ENCODE data around the gene P4HA2.

P4HA2 gene

DNA sequence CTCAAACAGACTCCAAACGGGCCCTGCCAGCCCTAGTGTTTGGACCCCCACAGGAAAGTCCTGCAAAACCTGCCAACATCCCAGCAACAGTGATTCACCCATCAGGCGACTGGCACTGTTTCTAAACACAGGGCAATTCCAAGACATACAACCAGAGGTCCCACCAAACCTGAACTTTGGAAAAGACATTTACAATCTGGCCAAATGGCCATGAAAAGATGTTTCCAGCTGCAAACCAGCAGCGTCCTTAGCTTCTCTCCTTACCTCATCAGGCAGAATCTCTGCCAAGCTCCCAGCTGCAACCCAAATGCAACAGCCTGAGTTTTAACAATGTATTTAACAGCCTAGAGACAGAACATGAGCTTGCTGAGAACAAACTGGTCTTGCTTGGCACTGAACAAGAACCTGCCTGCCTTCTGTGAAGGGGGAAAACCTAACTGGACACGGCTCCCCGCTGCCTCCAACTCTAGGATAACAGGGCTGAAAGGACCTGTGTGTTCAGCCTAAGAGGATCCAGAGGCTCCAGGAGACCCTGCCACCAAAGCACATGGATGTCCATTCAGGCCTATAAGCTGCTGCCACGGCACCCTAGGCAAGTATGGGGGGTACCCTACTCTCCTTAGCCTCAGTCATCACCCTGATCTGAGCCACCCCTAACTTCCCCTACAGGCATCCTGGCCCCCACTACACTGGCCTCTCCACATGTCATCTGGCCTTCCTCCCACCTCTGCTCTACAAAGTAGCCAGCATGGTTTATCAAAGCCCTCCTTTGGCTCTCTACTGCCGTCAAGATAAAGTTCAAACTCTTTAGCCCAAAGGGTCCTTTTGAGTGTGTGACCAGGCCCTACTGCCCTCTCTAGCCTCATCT, 5.6 kb downstream of the P4HA2 start (continued):
- no peak for TF ChIP-seq GLIS3 (CRISPR knock-in tag; IDR thresholded peaks at IDR 0.05)
- TF ChIP-seq PPARA (CRISPR knock-in tag; IDR thresholded peaks at IDR 0.05; ENCODE audit: borderline replicate concordance), result no peak
- TF ChIP-seq, protein P1, sequence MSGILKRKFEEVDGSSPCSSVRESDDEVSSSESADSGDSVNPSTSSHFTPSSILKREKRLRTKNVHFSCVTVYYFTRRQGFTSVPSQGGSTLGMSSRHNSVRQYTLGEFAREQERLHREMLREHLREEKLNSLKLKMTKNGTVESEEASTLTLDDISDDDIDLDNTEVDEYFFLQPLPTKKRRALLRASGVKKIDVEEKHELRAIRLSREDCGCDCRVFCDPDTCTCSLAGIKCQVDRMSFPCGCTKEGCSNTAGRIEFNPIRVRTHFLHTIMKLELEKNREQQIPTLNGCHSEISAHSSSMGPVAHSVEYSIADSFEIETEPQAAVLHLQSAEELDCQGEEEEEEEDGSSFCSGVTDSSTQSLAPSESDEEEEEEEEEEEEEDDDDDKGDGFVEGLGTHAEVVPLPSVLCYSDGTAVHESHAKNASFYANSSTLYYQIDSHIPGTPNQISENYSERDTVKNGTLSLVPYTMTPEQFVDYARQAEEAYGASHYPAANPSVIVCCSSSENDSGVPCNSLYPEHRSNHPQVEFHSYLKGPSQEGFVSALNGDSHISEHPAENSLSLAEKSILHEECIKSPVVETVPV (CRISPR knock-in tag; IDR thresholded peaks at IDR 0.05), result no peak
- no peak for TF ChIP-seq TOX (CRISPR knock-in tag; IDR thresholded peaks at IDR 0.05; ENCODE audit: borderline replicate concordance)
- TF ChIP-seq CSDC2 (CRISPR knock-in tag; IDR thresholded peaks at IDR 0.05), result no peak
- TF ChIP-seq ZNF565 (CRISPR knock-in tag; conservative IDR thresholded peaks at IDR 0.05; ENCODE audit: low read depth), result no peak
- TF ChIP-seq ZNF8 (CRISPR knock-in tag; IDR thresholded peaks at IDR 0.05), result no peak
- TF ChIP-seq ZC3H10 (CRISPR knock-in tag; IDR thresholded peaks at IDR 0.05), result no peak
- TF ChIP-seq, protein P2, sequence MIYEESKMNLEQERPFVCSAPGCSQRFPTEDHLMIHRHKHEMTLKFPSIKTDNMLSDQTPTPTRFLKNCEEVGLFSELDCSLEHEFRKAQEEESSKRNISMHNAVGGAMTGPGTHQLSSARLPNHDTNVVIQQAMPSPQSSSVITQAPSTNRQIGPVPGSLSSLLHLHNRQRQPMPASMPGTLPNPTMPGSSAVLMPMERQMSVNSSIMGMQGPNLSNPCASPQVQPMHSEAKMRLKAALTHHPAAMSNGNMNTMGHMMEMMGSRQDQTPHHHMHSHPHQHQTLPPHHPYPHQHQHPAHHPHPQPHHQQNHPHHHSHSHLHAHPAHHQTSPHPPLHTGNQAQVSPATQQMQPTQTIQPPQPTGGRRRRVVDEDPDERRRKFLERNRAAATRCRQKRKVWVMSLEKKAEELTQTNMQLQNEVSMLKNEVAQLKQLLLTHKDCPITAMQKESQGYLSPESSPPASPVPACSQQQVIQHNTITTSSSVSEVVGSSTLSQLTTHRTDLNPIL (CRISPR knock-in tag; IDR thresholded peaks at IDR 0.05; ENCODE audit: low read depth), result no peak

DNA sequence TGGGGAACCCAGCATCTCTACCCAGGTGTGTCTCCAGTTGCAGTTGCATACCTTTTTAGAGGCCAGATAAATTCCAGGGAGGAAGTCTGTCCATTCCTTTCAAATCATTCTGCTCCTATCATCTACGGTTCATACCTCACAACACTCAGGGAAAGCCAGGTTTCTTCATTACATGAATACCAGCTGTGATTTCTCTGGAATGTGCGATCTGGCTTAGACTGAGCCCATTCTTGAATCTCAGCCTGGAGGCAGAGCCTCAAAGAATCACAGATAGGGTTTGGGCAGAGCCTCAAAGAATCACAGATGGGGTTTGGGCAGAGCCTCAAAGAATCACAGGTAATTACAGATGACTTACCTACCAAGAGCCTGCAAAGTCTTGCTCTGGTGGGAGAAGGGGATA, 7.2 kb downstream of the P4HA2 start:
- TF ChIP-seq ZC3H10 (CRISPR knock-in tag; IDR thresholded peaks at IDR 0.05), result no peak
- TF ChIP-seq RARB (CRISPR knock-in tag; IDR thresholded peaks at IDR 0.05), result no peak
- TF ChIP-seq, protein P3, sequence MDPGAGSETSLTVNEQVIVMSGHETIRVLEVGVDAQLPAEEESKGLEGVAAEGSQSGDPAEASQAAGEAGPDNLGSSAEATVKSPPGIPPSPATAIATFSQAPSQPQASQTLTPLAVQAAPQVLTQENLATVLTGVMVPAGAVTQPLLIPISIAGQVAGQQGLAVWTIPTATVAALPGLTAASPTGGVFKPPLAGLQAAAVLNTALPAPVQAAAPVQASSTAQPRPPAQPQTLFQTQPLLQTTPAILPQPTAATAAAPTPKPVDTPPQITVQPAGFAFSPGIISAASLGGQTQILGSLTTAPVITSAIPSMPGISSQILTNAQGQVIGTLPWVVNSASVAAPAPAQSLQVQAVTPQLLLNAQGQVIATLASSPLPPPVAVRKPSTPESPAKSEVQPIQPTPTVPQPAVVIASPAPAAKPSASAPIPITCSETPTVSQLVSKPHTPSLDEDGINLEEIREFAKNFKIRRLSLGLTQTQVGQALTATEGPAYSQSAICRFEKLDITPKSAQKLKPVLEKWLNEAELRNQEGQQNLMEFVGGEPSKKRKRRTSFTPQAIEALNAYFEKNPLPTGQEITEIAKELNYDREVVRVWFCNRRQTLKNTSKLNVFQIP (CRISPR knock-in tag; IDR thresholded peaks at IDR 0.05; ENCODE audit: borderline replicate concordance, low read depth), result no peak
- no peak for TF ChIP-seq ZFP3 (CRISPR knock-in tag; IDR thresholded peaks at IDR 0.05)
- no peak for TF ChIP-seq ISL1 (CRISPR knock-in tag; IDR thresholded peaks at IDR 0.05)
- TF ChIP-seq SNAI2 (CRISPR knock-in tag; IDR thresholded peaks at IDR 0.05), result no peak
- TF ChIP-seq ZNF8 (CRISPR knock-in tag; IDR thresholded peaks at IDR 0.05), result no peak
- TF ChIP-seq TOX (CRISPR knock-in tag; IDR thresholded peaks at IDR 0.05; ENCODE audit: borderline replicate concordance), result no peak
- no peak for TF ChIP-seq TCF4 (CRISPR knock-in tag; IDR thresholded peaks at IDR 0.05; ENCODE audit: borderline replicate concordance)
- ATAC-seq, result no peak

DNA sequence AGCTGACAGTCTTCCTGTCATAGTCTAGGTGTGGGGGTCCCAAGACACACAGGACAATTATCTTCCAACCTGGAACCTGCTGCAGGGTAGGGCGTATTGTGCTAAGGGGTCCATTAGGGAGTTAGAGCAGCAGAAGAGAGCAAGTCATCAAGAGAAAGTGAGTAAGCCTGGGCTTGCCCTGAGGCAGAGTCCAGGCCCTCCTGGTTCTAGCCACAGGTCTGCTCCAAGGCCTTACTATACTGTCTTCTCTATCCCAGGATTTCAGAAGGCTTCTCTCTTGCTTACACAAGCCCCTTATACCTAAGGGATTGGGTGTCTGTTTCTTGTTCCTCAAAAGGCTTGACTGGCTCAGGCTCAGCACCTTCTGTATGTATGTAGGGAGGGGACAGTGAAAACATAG, 7.7 kb downstream of the P4HA2 start:
- no peak for TF ChIP-seq TCF4 (CRISPR knock-in tag; IDR thresholded peaks at IDR 0.05; ENCODE audit: borderline replicate concordance)
- no peak for ATAC-seq

DNA sequence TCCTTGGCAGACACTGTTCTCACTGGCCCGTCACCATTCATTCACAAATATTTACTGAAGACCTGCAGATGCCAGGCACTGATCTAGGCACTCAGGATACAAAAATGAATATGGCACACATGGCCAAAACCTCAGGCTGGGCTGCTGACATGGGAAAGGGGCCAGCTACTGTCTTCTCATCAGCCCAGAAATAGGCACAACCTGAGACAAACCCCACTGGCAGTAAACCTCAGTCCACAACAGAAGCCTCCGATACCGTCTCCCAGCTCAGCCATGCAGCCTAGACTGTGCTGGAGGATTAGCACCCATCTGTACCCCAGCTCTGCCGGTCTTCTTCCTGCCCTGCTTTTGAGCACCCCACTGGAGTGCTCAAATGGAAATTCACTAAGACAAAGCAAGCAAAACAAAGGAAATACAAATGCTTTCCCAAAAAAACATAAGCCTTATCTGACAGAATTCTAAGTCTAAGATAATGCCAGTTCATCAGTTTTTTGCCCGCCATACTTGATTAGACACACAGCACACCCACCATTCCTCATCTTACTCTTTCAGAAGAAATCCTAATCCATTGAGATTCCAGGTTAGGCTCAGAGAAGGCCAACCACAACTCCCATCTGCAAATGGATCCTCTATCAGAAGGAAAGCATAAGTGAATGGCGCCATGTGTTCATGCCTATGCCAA, 8.2 kb downstream of the P4HA2 start:
- no peak for ATAC-seq
- TF ChIP-seq TCF4 (CRISPR knock-in tag; IDR thresholded peaks at IDR 0.05; ENCODE audit: borderline replicate concordance), result no peak
- TF ChIP-seq BACH2 (CRISPR knock-in tag; IDR thresholded peaks at IDR 0.05; ENCODE audit: borderline replicate concordance), result no peak
- TF ChIP-seq, protein P3 (CRISPR knock-in tag; IDR thresholded peaks at IDR 0.05; ENCODE audit: borderline replicate concordance, low read depth), result no peak
- TF ChIP-seq ZFP3 (CRISPR knock-in tag; IDR thresholded peaks at IDR 0.05), result no peak
- TF ChIP-seq, protein P4, sequence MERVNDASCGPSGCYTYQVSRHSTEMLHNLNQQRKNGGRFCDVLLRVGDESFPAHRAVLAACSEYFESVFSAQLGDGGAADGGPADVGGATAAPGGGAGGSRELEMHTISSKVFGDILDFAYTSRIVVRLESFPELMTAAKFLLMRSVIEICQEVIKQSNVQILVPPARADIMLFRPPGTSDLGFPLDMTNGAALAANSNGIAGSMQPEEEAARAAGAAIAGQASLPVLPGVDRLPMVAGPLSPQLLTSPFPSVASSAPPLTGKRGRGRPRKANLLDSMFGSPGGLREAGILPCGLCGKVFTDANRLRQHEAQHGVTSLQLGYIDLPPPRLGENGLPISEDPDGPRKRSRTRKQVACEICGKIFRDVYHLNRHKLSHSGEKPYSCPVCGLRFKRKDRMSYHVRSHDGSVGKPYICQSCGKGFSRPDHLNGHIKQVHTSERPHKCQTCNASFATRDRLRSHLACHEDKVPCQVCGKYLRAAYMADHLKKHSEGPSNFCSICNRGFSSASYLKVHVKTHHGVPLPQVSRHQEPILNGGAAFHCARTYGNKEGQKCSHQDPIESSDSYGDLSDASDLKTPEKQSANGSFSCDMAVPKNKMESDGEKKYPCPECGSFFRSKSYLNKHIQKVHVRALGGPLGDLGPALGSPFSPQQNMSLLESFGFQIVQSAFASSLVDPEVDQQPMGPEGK (CRISPR knock-in tag; IDR thresholded peaks at IDR 0.05; ENCODE audit: borderline replicate concordance), result no peak
- no peak for TF ChIP-seq CSDC2 (CRISPR knock-in tag; IDR thresholded peaks at IDR 0.05)
- TF ChIP-seq RARB (CRISPR knock-in tag; IDR thresholded peaks at IDR 0.05), result no peak
- TF ChIP-seq ZNF70 (CRISPR knock-in tag; IDR thresholded peaks at IDR 0.05), result no peak
- TF ChIP-seq, protein P5, sequence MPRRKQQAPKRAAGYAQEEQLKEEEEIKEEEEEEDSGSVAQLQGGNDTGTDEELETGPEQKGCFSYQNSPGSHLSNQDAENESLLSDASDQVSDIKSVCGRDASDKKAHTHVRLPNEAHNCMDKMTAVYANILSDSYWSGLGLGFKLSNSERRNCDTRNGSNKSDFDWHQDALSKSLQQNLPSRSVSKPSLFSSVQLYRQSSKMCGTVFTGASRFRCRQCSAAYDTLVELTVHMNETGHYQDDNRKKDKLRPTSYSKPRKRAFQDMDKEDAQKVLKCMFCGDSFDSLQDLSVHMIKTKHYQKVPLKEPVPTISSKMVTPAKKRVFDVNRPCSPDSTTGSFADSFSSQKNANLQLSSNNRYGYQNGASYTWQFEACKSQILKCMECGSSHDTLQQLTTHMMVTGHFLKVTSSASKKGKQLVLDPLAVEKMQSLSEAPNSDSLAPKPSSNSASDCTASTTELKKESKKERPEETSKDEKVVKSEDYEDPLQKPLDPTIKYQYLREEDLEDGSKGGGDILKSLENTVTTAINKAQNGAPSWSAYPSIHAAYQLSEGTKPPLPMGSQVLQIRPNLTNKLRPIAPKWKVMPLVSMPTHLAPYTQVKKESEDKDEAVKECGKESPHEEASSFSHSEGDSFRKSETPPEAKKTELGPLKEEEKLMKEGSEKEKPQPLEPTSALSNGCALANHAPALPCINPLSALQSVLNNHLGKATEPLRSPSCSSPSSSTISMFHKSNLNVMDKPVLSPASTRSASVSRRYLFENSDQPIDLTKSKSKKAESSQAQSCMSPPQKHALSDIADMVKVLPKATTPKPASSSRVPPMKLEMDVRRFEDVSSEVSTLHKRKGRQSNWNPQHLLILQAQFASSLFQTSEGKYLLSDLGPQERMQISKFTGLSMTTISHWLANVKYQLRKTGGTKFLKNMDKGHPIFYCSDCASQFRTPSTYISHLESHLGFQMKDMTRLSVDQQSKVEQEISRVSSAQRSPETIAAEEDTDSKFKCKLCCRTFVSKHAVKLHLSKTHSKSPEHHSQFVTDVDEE (CRISPR knock-in tag; IDR thresholded peaks at IDR 0.05), result no peak
- TF ChIP-seq TOX (CRISPR knock-in tag; IDR thresholded peaks at IDR 0.05; ENCODE audit: borderline replicate concordance), result no peak
- TF ChIP-seq SNAI2 (CRISPR knock-in tag; IDR thresholded peaks at IDR 0.05), result no peak
- no peak for TF ChIP-seq ZFP30 (CRISPR knock-in tag; IDR thresholded peaks at IDR 0.05)
- no peak for TF ChIP-seq PPARA (CRISPR knock-in tag; IDR thresholded peaks at IDR 0.05; ENCODE audit: borderline replicate concordance)
- TF ChIP-seq ISL1 (CRISPR knock-in tag; IDR thresholded peaks at IDR 0.05), result no peak
- TF ChIP-seq ZC3H10 (CRISPR knock-in tag; IDR thresholded peaks at IDR 0.05), result no peak

All from SK-N-SH treated with all-trans-retinoic acid at 6 μM for 48 hours (cell line).